Activated CD8-positive, alpha-beta memory T cell treated with anti-CD3 and anti-CD28 coated beads for 1 hour (primary cell): Measurements from ENCODE around the gene BRIX1.
"Not testable (repeated sequence)": the region's sequence is repeated elsewhere in the genome, so short reads cannot be mapped to it uniquely, and the experiment has no call there.

Source experiments
- DNase-seq, 2 donors: peaks; one replicate each; pipeline ENCODE4 v3.0.0-alpha.2; 2020; ENCODE audit warnings: low read depth in 1 of 2; ENCODE audit errors: extremely low read depth in 1 of 2

Gene BRIX1

GRCh38 chr5:34914671-34915138, 806 bp upstream of the BRIX1 start:
- no peak for DNase-seq

- no peak for DNase-seq
These were observed 313 bp downstream of the BRIX1 start for GRCh38 chr5:34915856-34916192.

- no peak for DNase-seq
These were observed 1.0 kb downstream of the BRIX1 start for GRCh38 chr5:34916518-34916917.

- DNase-seq: no peak
These were observed 2.5 kb downstream of the BRIX1 start for GRCh38 chr5:34918025-34918424.

- DNase-seq: no peak
These were observed 3.6 kb downstream of the BRIX1 start for GRCh38 chr5:34919077-34919476.

GRCh38 chr5:34923256-34923655, 7.7 kb downstream of the BRIX1 start:
- not testable (repeated sequence) for DNase-seq

- no peak for DNase-seq
These were observed 8.4 kb downstream of the BRIX1 start for GRCh38 chr5:34923694-34924461.

GRCh38 chr5:34924462-34924765, 8.9 kb downstream of the BRIX1 start:
- no peak for DNase-seq

- DNase-seq: no peak
These were observed 10.9 kb downstream of the BRIX1 start for GRCh38 chr5:34926318-34926888.

- DNase-seq: no peak
These were observed 12.3 kb downstream of the BRIX1 start for GRCh38 chr5:34927785-34928184.

GRCh38 chr5:34928267-34928666, 12.8 kb downstream of the BRIX1 start:
- no peak for DNase-seq

- peak; percentile 91 to 93 for DNase-seq
These were observed 13.7 kb downstream of the BRIX1 start, which contains the start of gene DNAJC21 for GRCh38 chr5:34929134-34929719. Gene DNAJC21, plus strand, starts transcription at chr5:34929559. Its CDS starts 261 bp downstream, at chr5:34929820.

- peak in 1 of 2 donors; percentile 64 for DNase-seq
These were observed 14.4 kb downstream of the BRIX1 start for GRCh38 chr5:34929720-34930461.

GRCh38 chr5:34930462-34930844, 14.9 kb downstream of the BRIX1 start:
- no peak for DNase-seq

GRCh38 chr5:34930870-34931269, 15.4 kb downstream of the BRIX1 start:
- DNase-seq: no peak

- DNase-seq: no peak
These were observed 17.4 kb downstream of the BRIX1 start for GRCh38 chr5:34932947-34933346.

GRCh38 chr5:34941936-34942335, 26.4 kb downstream of the BRIX1 start:
- no peak for DNase-seq

- DNase-seq: no peak
These were observed 28.5 kb downstream of the BRIX1 start for GRCh38 chr5:34944044-34944443.

- no peak for DNase-seq
These were observed 29.0 kb downstream of the BRIX1 start for GRCh38 chr5:34944460-34945047.

- DNase-seq: no peak
These were observed 41.8 kb downstream of the BRIX1 start for GRCh38 chr5:34957321-34957720.
